Measurements from ENCODE around the gene IL19.
"Not testable (repeated sequence)": the region's sequence is repeated elsewhere in the genome, so short reads cannot be mapped to it uniquely, and the experiment has no call there.

Gene IL19

GRCh38 chr1:206741142-206741701, 29.4 kb upstream of the IL19 start:
- FAIRE-seq, result no peak

- FAIRE-seq, result no peak
These were observed 27.7 kb upstream of the IL19 start for GRCh38 chr1:206742719-206743383.

- no peak for FAIRE-seq
These were observed 25.9 kb upstream of the IL19 start for GRCh38 chr1:206744683-206745082.

- no peak for FAIRE-seq
These were observed 25.3 kb upstream of the IL19 start for GRCh38 chr1:206745301-206745700.

GRCh38 chr1:206748348-206749030, 22.1 kb upstream of the IL19 start:
- FAIRE-seq, result no peak

- FAIRE-seq, result no peak
These were observed 18.7 kb upstream of the IL19 start for GRCh38 chr1:206751891-206752290.

- FAIRE-seq, result no peak
These were observed 18.1 kb upstream of the IL19 start for GRCh38 chr1:206752481-206752880.

- no peak for FAIRE-seq
These were observed 17.4 kb upstream of the IL19 start for GRCh38 chr1:206753141-206753540.

GRCh38 chr1:206754011-206754410, 16.6 kb upstream of the IL19 start:
- no peak for FAIRE-seq

- FAIRE-seq, result no peak
These were observed 12.9 kb upstream of the IL19 start for GRCh38 chr1:206757524-206758266.

GRCh38 chr1:206760590-206760989, 10.0 kb upstream of the IL19 start:
- no peak for FAIRE-seq

- FAIRE-seq, result no peak
These were observed 9.3 kb upstream of the IL19 start for GRCh38 chr1:206761159-206761768.

GRCh38 chr1:206762741-206763364, 7.7 kb upstream of the IL19 start:
- not testable (repeated sequence) for FAIRE-seq

GRCh38 chr1:206765771-206766170, 4.8 kb upstream of the IL19 start:
- FAIRE-seq, result not testable (repeated sequence)

- FAIRE-seq, result no peak
These were observed 4.2 kb upstream of the IL19 start for GRCh38 chr1:206766251-206766856.

GRCh38 chr1:206768472-206769303, 1.9 kb upstream of the IL19 start:
- no peak for FAIRE-seq

GRCh38 chr1:206769304-206769731, 1.3 kb upstream of the IL19 start:
- no peak for FAIRE-seq

- FAIRE-seq, result no peak
These were observed 742 bp downstream of the IL19 start for GRCh38 chr1:206771338-206771692.

- no peak for FAIRE-seq
These were observed 1.8 kb downstream of the IL19 start, which contains the start of gene IL10 for GRCh38 chr1:206772243-206772937. Gene IL10 (minus strand): TSS chr1:206772494. CDS start chr1:206772435, 59 bp downstream.

GRCh38 chr1:206774093-206774492, 3.5 kb downstream of the IL19 start:
- no peak for FAIRE-seq
